GM19238 (cell line): ENCODE data around the gene NOS1.
"Not testable (repeated sequence)": the region's sequence is repeated elsewhere in the genome, so short reads cannot be mapped to it uniquely, and the experiment has no call there.

Source experiments
- DNase-seq: peaks from one replicate; pipeline ENCODE4 v3.0.0; 2011; ENCODE audit warnings: low spot score; ENCODE audit not compliant: insufficient read length

The NOS1 gene

DNA sequence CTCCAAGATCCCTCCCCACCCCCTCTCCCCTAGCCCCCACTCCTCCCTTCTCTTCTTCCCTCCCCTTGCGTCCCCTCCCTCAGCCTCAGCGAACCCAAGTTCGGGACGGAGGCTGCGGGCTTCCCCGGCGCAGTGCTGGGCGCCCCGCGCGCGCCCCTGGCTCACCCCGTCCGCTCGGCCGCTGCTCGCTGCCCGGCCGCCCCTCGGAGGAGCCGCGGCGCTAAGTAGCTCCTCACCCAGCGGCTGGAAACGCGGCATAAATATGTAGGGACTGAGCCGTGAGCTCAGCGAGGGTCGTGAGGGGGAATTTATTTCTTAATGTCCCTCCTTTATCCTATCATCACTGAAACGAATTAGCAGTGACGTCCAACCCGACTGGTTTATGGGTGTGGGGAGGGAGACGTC lies at the start of gene NOS1:
NOS1 (minus strand) TSS at position 280 of the 405 bp plus-strand sequence. CDS start 30,557 bp downstream, outside the sequence.
- no peak for DNase-seq

DNA sequence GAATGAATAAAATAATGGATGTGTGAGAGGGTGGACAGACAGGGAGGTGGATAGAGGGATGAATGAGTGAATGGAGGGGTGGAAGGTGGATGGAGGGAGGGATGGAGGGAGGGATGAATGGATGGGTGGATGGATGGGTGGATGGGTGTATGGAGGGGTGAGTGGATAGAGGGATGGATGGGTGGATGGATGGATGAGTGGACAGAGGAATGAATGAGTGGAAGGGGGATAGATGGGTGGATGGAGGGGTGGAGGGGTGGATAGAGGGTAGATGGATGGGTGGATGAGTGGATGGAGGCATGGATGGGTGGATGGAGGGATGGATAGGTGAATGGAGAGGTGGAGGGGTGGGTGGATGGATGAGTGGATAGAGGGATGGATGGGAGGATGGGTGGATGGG lies 47.9 kb upstream of the NOS1 start:
- DNase-seq: no peak

GRCh38 chr12:117408161-117408791 lies 46.9 kb upstream of the NOS1 start:
- no peak for DNase-seq

DNA sequence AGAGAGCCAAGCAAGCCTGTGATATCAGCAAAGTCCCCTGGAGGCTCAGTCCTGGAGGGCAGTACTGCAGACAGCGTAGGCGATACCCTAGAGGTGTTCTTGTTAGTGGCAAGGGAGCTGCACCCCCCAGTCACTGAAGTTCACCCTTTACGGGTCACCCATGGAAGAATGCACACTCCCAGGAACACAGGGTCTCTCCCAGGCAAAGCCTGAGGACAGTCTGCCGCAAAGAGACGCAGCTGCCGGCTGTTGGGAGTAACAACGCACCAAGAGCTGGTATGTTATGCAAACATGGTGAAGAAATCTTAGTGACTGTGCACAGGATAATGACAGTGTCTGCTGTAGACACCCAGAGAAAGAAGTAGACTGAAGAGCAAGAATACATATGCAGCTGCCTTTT lies 43.5 kb upstream of the NOS1 start:
- DNase-seq: no peak

GRCh38 chr12:117404203-117404853 lies 42.9 kb upstream of the NOS1 start:
- DNase-seq: no peak

- DNase-seq: no peak
Observed at GRCh38 chr12:117403586-117404139, 42.2 kb upstream of the NOS1 start.

GRCh38 chr12:117402363-117402762 lies 40.9 kb upstream of the NOS1 start:
- DNase-seq: no peak

GRCh38 chr12:117400912-117401311 lies 39.5 kb upstream of the NOS1 start:
- DNase-seq: no peak

GRCh38 chr12:117398482-117398881 lies 37.1 kb upstream of the NOS1 start:
- not testable (repeated sequence) for DNase-seq

GRCh38 chr12:117395766-117396165 lies 34.3 kb upstream of the NOS1 start:
- no peak for DNase-seq

- no peak for DNase-seq
Observed at GRCh38 chr12:117394491-117394890, 33.1 kb upstream of the NOS1 start.

GRCh38 chr12:117393656-117394055 lies 32.2 kb upstream of the NOS1 start:
- DNase-seq: no peak

DNA sequence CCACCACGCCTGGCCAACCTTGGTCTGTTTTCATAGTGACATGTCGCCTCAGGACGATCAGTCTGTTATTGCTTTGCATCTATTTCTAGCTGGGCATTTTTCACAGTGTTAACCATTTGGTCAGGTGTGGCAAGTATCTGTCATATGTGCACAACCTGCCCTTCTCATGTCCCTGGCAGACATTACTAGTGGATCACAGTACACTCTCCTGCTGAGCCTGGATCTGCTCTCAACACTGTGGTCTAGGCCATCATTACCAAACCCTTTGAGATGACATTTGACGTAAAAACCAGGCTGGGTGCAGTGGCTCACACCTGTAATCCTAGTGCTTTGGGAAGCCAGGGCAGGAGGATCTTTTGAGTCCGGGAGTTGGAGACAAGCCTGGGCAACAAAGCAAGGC lies 29.4 kb upstream of the NOS1 start:
- no peak for DNase-seq

DNA sequence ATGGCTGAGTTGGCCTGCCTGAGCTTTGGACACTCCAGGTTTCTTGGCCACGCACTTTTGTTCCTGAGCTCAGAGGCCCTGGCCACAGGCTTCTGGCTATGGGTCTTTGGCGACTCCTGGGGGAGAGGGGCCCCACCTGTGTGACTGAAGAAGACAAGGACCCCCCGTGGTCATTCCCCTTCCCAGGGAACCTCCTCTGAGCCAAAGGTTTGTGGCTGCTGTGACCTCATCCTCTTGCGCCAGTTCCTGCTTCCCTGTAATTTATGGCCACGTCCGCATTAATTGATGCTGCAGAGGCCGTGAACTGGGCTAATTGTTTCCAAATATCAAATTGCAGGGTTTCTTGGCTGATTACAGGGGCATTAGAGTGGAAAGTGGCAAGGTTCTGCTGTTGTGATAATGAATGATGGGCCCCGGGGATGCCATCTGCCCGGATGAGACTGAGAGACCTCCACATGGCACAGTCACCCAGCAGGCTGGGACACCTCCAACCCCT lies 27.6 kb upstream of the NOS1 start:
- DNase-seq: no peak

DNA sequence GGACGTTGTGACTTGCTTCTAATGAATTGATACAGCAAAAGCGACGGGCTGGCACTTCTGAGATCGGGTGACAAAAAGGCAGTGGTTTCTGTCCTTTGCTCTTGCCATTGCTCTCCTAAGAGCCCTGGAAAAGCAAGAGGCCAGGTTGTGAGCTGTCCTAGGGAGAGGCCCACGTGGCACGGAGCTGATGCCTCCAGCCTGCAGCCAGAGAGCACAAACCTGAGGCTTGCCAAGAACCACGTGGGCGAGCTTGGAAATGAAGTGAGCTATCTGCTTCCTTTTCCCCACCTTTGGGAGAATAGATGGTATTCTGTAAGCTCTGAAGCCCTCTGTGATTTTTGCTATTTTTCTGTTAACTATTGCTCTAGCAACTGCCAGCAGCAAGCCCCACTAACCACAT lies 26.4 kb upstream of the NOS1 start:
- DNase-seq: no peak

- no peak for DNase-seq
Observed at GRCh38 chr12:117384735-117385134, 23.3 kb upstream of the NOS1 start.

GRCh38 chr12:117380083-117380482 lies 18.7 kb upstream of the NOS1 start:
- DNase-seq: no peak

- DNase-seq: no peak
Observed at GRCh38 chr12:117377758-117378157, 16.3 kb upstream of the NOS1 start.

DNA sequence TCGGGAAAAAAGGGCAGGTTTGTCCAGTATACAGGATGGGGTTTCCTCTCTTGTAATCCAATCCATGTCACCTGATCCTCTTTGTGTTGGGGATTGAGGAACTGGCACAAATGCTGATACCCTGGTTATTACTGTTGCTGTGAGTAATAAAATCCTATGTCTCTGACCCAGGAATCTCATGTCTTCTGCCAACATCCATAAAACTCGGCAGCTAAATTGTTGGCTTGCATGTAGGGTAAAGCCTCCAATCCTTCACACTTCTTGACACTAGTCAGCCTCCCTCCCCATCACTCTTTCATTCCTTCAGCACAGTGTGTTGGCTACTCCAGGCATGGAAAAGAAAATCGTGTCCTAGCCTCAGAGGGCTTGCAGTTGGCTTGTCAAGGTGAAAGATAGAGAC lies 9.2 kb upstream of the NOS1 start:
- no peak for DNase-seq

DNA sequence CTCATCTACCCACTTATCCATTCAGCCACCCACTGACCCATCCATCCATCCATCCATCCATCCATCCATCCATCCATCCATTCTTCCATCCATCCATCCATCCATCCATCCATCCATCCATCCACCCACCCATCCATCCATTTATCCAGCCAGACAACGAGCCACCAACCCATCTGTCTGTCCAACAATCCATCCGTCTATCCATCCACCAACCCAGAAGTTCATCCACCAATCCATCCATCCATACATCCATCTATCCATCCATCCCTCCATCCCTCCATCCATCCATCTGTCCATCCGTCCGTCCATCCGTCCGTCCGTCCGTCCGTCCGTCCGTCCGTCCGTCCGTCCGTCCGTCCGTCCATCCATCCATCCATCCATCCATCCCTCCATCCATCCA lies 8.6 kb upstream of the NOS1 start:
- not testable (repeated sequence) for DNase-seq

GRCh38 chr12:117367006-117367638 lies 5.7 kb upstream of the NOS1 start:
- peak; percentile 57 for DNase-seq

GRCh38 chr12:117365049-117365616 lies 3.7 kb upstream of the NOS1 start:
- DNase-seq: no peak
